SK-N-SH (cell line): Measurements from ENCODE around the gene IGSF5. TPM values are rescaled to one million over a fixed set of nuclear protein-coding genes. Genes with fewer than 3 reads are reported as not detected.

Experiments
- CTCF ChIA-PET: fragments of 300-600, 350-600 bp; formaldehyde crosslinking; extraction: SDS; loops from one replicate; lab custom pipeline; 2021; lab: Yijun Ruan, JAX
- POLR2A ChIA-PET: fragments of 350-600 bp; sonication (Branson Sonifier 250); formaldehyde crosslinking; extraction: SDS; loops from one replicate; lab custom pipeline; 2020; ENCODE audit warnings: antibody characterized with exemption, inconsistent platforms; lab: Yijun Ruan, JAX
- DNase-seq: peaks from one replicate; pipeline ENCODE4 v3.0.0; 2012
- H2AFZ ChIP-seq: fragments of 200-600 bp; sonication (generic); 2 replicates; pipeline ENCODE4 v1.8.1; 2016; ENCODE audit warnings: antibody characterized with exemption, mild to moderate bottlenecking, low read depth
- H3F3A ChIP-seq: fragments of 200-600 bp; sonication (generic); replicated peaks from 2 replicates; pipeline ENCODE3; 2016; ENCODE audit warnings: antibody characterized with exemption, mild to moderate bottlenecking; ENCODE audit not compliant: insufficient read depth
- H3K27ac ChIP-seq, 2 experiments: fragments of 200-500 bp in 1 of 2; fragments of 200-600 bp in 1 of 2; sonication (Bioruptor generic) in 1 of 2; sonication (generic), shearing (Covaris generic) in 1 of 2; 2 replicates each; pipeline versions ENCODE4 v1.5.1 to v1.6.1; 2014 to 2016; ENCODE audit warnings: low read depth in 2 of 2, inconsistent platforms in 1 of 2, low read length in 1 of 2, mild to moderate bottlenecking in 1 of 2, mixed read lengths in 1 of 2
- H3K27me3 ChIP-seq: fragments of 200-600 bp; sonication (generic), shearing (Covaris generic); 2 replicates; pipeline ENCODE4 v1.6.1; 2016; ENCODE audit warnings: mixed run types; ENCODE audit not compliant: insufficient read depth
- H3K36me3 ChIP-seq, 2 experiments: fragments of 200-500 bp in 1 of 2; fragments of 200-600 bp in 1 of 2; sonication (Bioruptor generic) in 1 of 2; sonication (generic) in 1 of 2; replicated peaks in 1 of 2; 2 replicates each; pipeline versions ENCODE3 to v1.5.1; 2014 to 2016; ENCODE audit warnings: low read length in 1 of 2, mild to moderate bottlenecking in 1 of 2; ENCODE audit not compliant: insufficient read depth in 2 of 2, control insufficient read depth in 1 of 2
- H3K4me1 ChIP-seq, 2 experiments: fragments of 200-500 bp in 1 of 2; fragments of 200-600 bp in 1 of 2; sonication (Bioruptor generic) in 1 of 2; sonication (generic), shearing (Covaris generic) in 1 of 2; 2 replicates each; pipeline versions ENCODE4 v1.5.1 to v1.6.1; 2014 to 2016; ENCODE audit warnings: low read depth in 1 of 2, low read length in 1 of 2, mixed run types in 1 of 2; ENCODE audit not compliant: insufficient read depth in 2 of 2, control insufficient read depth in 1 of 2
- H3K4me2 ChIP-seq: fragments of 200-600 bp; sonication (generic), shearing (Covaris generic); 2 replicates; pipeline ENCODE4 v1.6.1; 2017; ENCODE audit warnings: mixed run types
- H3K4me3 ChIP-seq, 2 experiments: fragments of 200-500 bp in 1 of 2; fragments of 200-600 bp in 1 of 2; sonication (Bioruptor generic) in 1 of 2; sonication (generic), shearing (Covaris generic) in 1 of 2; 2 replicates each; pipeline versions ENCODE4 v1.5.1 to v1.8.1; 2014 to 2016; ENCODE audit warnings: low read depth in 2 of 2, inconsistent platforms in 1 of 2, low read length in 1 of 2, mild to moderate bottlenecking in 1 of 2, mixed read lengths in 1 of 2, moderate library complexity in 1 of 2
- H3K79me2 ChIP-seq: fragments of 200-600 bp; sonication (generic); 2 replicates; pipeline ENCODE4 v1.8.1; 2017; ENCODE audit warnings: mild to moderate bottlenecking; ENCODE audit not compliant: insufficient read depth
- H3K9ac ChIP-seq: fragments of 200-600 bp; sonication (generic); 2 replicates; pipeline ENCODE4 v1.6.1; 2017; ENCODE audit warnings: mixed run types
- H3K9me2 ChIP-seq: fragments of 200-600 bp; sonication (generic); 2 replicates; pipeline ENCODE4 v1.6.1; 2017; ENCODE audit warnings: mixed run types
- H3K9me3 ChIP-seq: fragments of 200-600 bp; sonication (generic); 2 replicates; pipeline ENCODE4 v1.6.1; 2017; ENCODE audit warnings: mixed run types, mild to moderate bottlenecking, moderate library complexity
- H4K20me1 ChIP-seq: fragments of 200-600 bp; sonication (generic); 2 replicates; pipeline ENCODE4 v1.6.1; 2017; ENCODE audit warnings: mild to moderate bottlenecking, mixed run types; ENCODE audit not compliant: insufficient read depth
- CHD2 ChIP-seq: fragments of 150-350 bp; IDR thresholded peaks from 2 replicates; pipeline ENCODE4 v1.6.1; 2018; ENCODE audit warnings: low read length; ENCODE audit not compliant: partially characterized antibody
- FOXJ3 ChIP-seq: sonication (generic); formaldehyde crosslinking; IDR thresholded peaks from 2 replicates; pipeline ENCODE4 v1.5.1; 2020; ENCODE audit warnings: mild to moderate bottlenecking, missing genetic modification reagents
- FOXM1 ChIP-seq: IDR thresholded peaks from 2 replicates; pipeline ENCODE4 v1.4.0; 2012; ENCODE audit warnings: low read depth, mild to moderate bottlenecking
- GABPA ChIP-seq: IDR thresholded peaks from 2 replicates; pipeline ENCODE4 v1.4.0; 2012; ENCODE audit warnings: low read depth, mild to moderate bottlenecking
- POLR2AphosphoS5 ChIP-seq: IDR thresholded peaks from 2 replicates; pipeline ENCODE4 v1.6.1; 2012; ENCODE audit warnings: low read depth, low read length
- RAD21 ChIP-seq: IDR thresholded peaks from 2 replicates; pipeline ENCODE4 v1.6.1; 2012; ENCODE audit warnings: mild to moderate bottlenecking, low read length
- SIN3A ChIP-seq: IDR thresholded peaks from 2 replicates; pipeline ENCODE4 v1.6.1; 2012; ENCODE audit warnings: low read depth, mild to moderate bottlenecking, low read length, moderate library complexity, borderline replicate concordance
- SMC3 ChIP-seq: IDR thresholded peaks from 2 replicates; pipeline ENCODE4 v1.6.1; 2012; ENCODE audit warnings: low read depth, low read length, improper control_type of control experiment
- TAF1 ChIP-seq: IDR thresholded peaks from 2 replicates; pipeline ENCODE4 v1.6.1; 2012; ENCODE audit warnings: low read depth, mild to moderate bottlenecking, low read length, moderate library complexity, borderline replicate concordance
- USF2 ChIP-seq: fragments of 150-350 bp; IDR thresholded peaks from 2 replicates; pipeline ENCODE4 v1.6.1; 2017; ENCODE audit warnings: antibody characterized with exemption, low read length, low read depth, borderline replicate concordance
- YY1 ChIP-seq: IDR thresholded peaks from 2 replicates; pipeline ENCODE4 v1.4.0; 2012; ENCODE audit warnings: low read depth, mild to moderate bottlenecking
- WGBS: methylation state at CpG from one replicate; pipeline ENCODE4 v1.1.6; 2017; ENCODE audit warnings: low lambda C conversion rate; 5-methylcytosine and 5-hydroxymethylcytosine counted together
- polyA plus RNA-seq, 3 experiments: library from polyadenylated mRNA; depleted of rRNA; stranded (reverse); fragments of >200 nt; gene quantifications; 2 replicates each; pipeline ENCODE4 v1.2.3, GENCODE V29; 2012
- TF ChIP-seq, protein P1 (sequence below): IDR thresholded peaks from 2 replicates; pipeline ENCODE4 v1.6.1; 2012; ENCODE audit warnings: mild to moderate bottlenecking, low read depth, low read length, moderate library complexity
- TF ChIP-seq, protein P2 (sequence below): fragments of 150-350 bp; IDR thresholded peaks from 2 replicates; pipeline ENCODE4 v1.6.1; 2016; ENCODE audit warnings: mild to moderate bottlenecking, low read depth, low read length

Gene IGSF5
- polyA plus RNA-seq, 1 of the 3 experiments (the other 2 are of a cell fraction) = 0.08 TPM

GRCh38 chr21:39845571-39846130, 100.7 kb downstream of the IGSF5 start:
- no peaks in the 10 kb centered on the region for H3K79me2 ChIP-seq
- no peak overlapping the region for H3K4me3 ChIP-seq
- CTCF ChIA-PET = no interaction called here
- H4K20me1 ChIP-seq = no peaks in the 10 kb centered on the region
- no peak overlapping the region for H3K9ac ChIP-seq
- no peak overlapping the region for H3K4me2 ChIP-seq
- no peak for DNase-seq
- no peak overlapping the region for H2AFZ ChIP-seq
- no peaks in the 10 kb centered on the region for H3F3A ChIP-seq
- POLR2A ChIA-PET = no interaction called here
- WGBS = 10% methylated on average over 6 of the region's 6 CpGs
- no peaks in the 10 kb centered on the region for H3K9me2 ChIP-seq
- no peak overlapping the region for H3K27ac ChIP-seq
- no peaks in the 10 kb centered on the region for H3K4me1 ChIP-seq
- H3K9me3 ChIP-seq = no peaks in the 10 kb centered on the region; the same call in 1 of the 2 replicates
- TF ChIP-seq, protein P1, sequence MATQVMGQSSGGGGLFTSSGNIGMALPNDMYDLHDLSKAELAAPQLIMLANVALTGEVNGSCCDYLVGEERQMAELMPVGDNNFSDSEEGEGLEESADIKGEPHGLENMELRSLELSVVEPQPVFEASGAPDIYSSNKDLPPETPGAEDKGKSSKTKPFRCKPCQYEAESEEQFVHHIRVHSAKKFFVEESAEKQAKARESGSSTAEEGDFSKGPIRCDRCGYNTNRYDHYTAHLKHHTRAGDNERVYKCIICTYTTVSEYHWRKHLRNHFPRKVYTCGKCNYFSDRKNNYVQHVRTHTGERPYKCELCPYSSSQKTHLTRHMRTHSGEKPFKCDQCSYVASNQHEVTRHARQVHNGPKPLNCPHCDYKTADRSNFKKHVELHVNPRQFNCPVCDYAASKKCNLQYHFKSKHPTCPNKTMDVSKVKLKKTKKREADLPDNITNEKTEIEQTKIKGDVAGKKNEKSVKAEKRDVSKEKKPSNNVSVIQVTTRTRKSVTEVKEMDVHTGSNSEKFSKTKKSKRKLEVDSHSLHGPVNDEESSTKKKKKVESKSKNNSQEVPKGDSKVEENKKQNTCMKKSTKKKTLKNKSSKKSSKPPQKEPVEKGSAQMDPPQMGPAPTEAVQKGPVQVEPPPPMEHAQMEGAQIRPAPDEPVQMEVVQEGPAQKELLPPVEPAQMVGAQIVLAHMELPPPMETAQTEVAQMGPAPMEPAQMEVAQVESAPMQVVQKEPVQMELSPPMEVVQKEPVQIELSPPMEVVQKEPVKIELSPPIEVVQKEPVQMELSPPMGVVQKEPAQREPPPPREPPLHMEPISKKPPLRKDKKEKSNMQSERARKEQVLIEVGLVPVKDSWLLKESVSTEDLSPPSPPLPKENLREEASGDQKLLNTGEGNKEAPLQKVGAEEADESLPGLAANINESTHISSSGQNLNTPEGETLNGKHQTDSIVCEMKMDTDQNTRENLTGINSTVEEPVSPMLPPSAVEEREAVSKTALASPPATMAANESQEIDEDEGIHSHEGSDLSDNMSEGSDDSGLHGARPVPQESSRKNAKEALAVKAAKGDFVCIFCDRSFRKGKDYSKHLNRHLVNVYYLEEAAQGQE = no peak
- no peak for TF ChIP-seq USF2
- no peak for TF ChIP-seq SIN3A
- no peak for TF ChIP-seq GABPA
- TF ChIP-seq POLR2AphosphoS5 = no peak
- TF ChIP-seq, protein P2, sequence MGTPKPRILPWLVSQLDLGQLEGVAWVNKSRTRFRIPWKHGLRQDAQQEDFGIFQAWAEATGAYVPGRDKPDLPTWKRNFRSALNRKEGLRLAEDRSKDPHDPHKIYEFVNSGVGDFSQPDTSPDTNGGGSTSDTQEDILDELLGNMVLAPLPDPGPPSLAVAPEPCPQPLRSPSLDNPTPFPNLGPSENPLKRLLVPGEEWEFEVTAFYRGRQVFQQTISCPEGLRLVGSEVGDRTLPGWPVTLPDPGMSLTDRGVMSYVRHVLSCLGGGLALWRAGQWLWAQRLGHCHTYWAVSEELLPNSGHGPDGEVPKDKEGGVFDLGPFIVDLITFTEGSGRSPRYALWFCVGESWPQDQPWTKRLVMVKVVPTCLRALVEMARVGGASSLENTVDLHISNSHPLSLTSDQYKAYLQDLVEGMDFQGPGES = no peak
- no peak for TF ChIP-seq TAF1
- TF ChIP-seq RAD21 = no peak
- TF ChIP-seq SMC3 = no peak
- TF ChIP-seq FOXM1 = no peak
- no peak for TF ChIP-seq FOXJ3 (CRISPR knock-in tag)
- no peak for TF ChIP-seq CHD2
- TF ChIP-seq YY1 = no peak
- TF ChIP-seq, all 33 proteins: peak for 0
- no peaks in the 10 kb centered on the region for H3K27me3 ChIP-seq
- H3K36me3 ChIP-seq = no peaks in the 10 kb centered on the region
